ENCODE data around the gene SORBS1. TPM values are rescaled to one million over a fixed set of nuclear protein-coding genes. Genes with fewer than 3 reads are reported as not detected.

The SORBS1 gene
- total and polyA plus RNA-seq, 9 of the 15 experiments (the other 6 are each of a cell fraction or from before 2014, with no cell fraction given): 2.0 to 13.3 (median 6.5) TPM

GRCh38 chr10:95445837-95446486 is 115.2 kb downstream of the SORBS1 start:
- ATAC-seq: peak; percentile 92
- 13% methylated on average over 7 of the region's 7 CpGs for WGBS (ENCODE audit: insufficient coverage, low coverage, missing lambda C conversion rate)
- peak; percentile 80 for FAIRE-seq
- Histone ChIP-seq H3K4me2 (ENCODE audit: insufficient read depth, low read length) (peak overlapping the region; percentile 49; the same call in 1 of the 2 replicates), H3K27ac (ENCODE audit: extremely low read depth, low read depth, low read length) (peak overlapping the region; percentile 21; the same call in 1 of the 3 replicates), H3K9ac (ENCODE audit: insufficient read depth in 1 of 2, low read depth in 2 of 2, low read length in 2 of 2) (no peak overlapping the region), H3K79me2 (ENCODE audit: control insufficient read depth, insufficient read depth, low read length) (no peaks in the 10 kb centered on the region), H4K20me1 (replicated peaks; ENCODE audit: control insufficient read depth, insufficient read depth, low read length) (peaks cover 4% of the 10 kb centered on the region; the same call in 1 of the 2 replicates), H3K9me3 (replicated peaks; ENCODE audit: control insufficient read depth, insufficient read depth, low read depth, low read length) (no peaks in the 10 kb centered on the region), H3K4me3 (no peak overlapping the region), H3K9me1 (ENCODE audit: control insufficient read depth, insufficient read depth, low read length) (no peaks in the 10 kb centered on the region), H3K27me3 (ENCODE audit: control insufficient read depth in 2 of 2, insufficient read depth in 2 of 2, low read length in 2 of 2) (no peaks in the 10 kb centered on the region), H3K4me1 (replicated peaks in 1 of 2; ENCODE audit: control insufficient read depth in 2 of 2, insufficient read depth in 2 of 2, low read length in 2 of 2) (peaks cover 0 to 11% of the 10 kb centered on the region in 2 experiments; a peak in 1 of 5 replicates), H3K36me3 (ENCODE audit: control insufficient read depth, insufficient read depth, low read length) (no peaks in the 10 kb centered on the region), H2AFZ (ENCODE audit: low read depth, low read length) (peak overlapping the region; percentile 54; the same call in 1 of the 2 replicates)
- DNase-seq (ENCODE audit: extremely low read depth in 1 of 4, low spot score in 3 of 4): peak; percentile 59 to 72 (median 68)
- CTCF ChIA-PET (ENCODE audit: low intra/inter-chr PET ratio): no interaction called here
- POLR2A ChIA-PET: interaction anchor here (0.7 to 0.9 kb wide), 2 partner anchors 21 to 35 kb away, joined by 3 to 4 read pairs; no protein-coding TSS in a partner anchor
- no TSS peak for BruUV-seq (replicated peaks)
- in situ Hi-C loops (cut with MboI): no loop called here
- intact Hi-C loops (cut with micrococcal nuclease): no loop called here
- TF ChIP-seq SMARCA5 (IDR thresholded peaks at IDR 0.05) (no peak), PBX2 (CRISPR knock-in tag; IDR thresholded peaks at IDR 0.05; ENCODE audit: low read depth) (no peak), PBX2 (tag; conservative IDR thresholded peaks at IDR 0.05; ENCODE audit: low read depth) (peak; percentile 19; the same call in 1 of the 2 replicates), SRSF7 (optimal IDR thresholded peaks at IDR 0.05; ENCODE audit: low read depth, low read length) (no peak), NFIC (IDR thresholded peaks at IDR 0.05) (peak; percentile 84), ATF2 (CRISPR knock-in tag; IDR thresholded peaks at IDR 0.05) (no peak), GABPB2 (CRISPR knock-in tag; conservative IDR thresholded peaks at IDR 0.05) (no peak), POLR2A (conservative IDR thresholded peaks at IDR 0.05) (no peak), REST (IDR thresholded peaks at IDR 0.05; ENCODE audit: borderline replicate concordance) (peak; percentile 40; the same call in 1 of the 2 replicates), REST (CRISPR knock-in tag; IDR thresholded peaks at IDR 0.05; ENCODE audit: low read depth) (no peak), FOXP1 (CRISPR knock-in tag; IDR thresholded peaks at IDR 0.05) (no peak)
